NCI-H446 (cell line): ENCODE measurements around the gene EXOC3.
"Not testable (repeated sequence)": the region's sequence is repeated elsewhere in the genome, so short reads cannot be mapped to it uniquely, and the experiment has no call there.

Experiments used
- DNase-seq, 2 experiments: peaks; one replicate each; lab custom pipeline; 2025; lab: John Stamatoyannopoulos, UW

The EXOC3 gene

DNA sequence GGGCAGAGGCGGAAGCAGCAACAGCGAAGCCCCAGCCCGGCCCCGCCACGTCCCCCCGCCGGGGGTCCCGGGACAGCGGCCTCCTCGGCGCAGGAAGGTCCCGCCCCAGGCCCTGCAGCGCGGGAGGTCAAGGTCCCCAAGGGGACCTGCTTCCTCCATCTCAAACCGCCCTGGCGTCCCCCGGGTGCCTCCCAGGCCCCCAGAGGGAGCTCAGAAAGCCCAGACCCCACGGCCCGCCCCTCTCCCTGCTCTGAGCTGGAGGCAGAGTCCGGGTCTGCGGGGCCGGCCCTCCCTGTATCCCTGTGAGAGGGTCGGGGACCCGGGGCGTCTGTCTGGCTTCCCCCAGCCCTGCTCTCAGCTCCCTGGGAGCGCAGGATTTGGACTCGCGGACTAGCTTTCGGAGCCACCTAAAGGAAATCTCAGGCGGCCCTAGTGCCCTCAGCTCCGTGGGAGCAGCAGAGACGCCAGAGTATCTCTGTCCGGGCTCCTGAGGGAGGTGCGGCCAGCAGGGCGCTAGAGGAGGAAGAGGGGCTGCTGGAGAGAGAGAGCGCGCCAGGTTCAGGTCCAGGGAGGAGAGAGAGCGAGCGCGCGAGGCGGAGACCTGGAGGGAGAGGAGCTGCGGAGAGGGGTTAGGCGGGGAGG lies 30.7 kb downstream of the EXOC3 start:
- peak in 1 of 2 experiments; percentile 56 for DNase-seq

DNA sequence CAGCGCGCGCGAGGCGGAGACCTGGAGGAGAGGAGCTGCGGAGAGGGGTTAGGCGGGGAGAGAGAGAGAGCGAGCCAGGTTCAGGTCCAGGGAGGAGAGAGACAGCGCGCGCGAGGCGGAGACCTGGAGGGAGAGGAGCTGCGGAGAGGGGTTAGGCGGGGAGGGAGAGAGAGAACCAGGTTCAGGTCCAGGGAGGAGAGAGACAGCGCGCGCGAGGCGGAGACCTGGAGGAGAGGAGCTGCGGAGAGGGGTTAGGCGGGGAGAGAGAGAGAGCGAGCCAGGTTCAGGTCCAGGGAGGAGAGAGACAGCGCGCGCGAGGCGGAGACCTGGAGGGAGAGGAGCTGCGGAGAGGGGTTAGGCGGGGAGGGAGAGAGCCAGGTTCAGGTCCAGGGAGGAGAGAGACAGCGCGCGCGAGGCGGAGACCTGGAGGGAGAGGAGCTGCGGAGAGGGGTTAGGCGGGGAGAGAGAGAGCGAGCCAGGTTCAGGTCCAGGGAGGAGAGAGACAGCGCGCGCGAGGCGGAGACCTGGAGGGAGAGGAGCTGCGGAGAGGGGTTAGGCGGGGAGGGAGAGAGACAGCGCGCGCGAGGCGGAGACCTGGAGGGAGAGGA lies 31.4 kb downstream of the EXOC3 start:
- not testable (repeated sequence) for DNase-seq

DNA sequence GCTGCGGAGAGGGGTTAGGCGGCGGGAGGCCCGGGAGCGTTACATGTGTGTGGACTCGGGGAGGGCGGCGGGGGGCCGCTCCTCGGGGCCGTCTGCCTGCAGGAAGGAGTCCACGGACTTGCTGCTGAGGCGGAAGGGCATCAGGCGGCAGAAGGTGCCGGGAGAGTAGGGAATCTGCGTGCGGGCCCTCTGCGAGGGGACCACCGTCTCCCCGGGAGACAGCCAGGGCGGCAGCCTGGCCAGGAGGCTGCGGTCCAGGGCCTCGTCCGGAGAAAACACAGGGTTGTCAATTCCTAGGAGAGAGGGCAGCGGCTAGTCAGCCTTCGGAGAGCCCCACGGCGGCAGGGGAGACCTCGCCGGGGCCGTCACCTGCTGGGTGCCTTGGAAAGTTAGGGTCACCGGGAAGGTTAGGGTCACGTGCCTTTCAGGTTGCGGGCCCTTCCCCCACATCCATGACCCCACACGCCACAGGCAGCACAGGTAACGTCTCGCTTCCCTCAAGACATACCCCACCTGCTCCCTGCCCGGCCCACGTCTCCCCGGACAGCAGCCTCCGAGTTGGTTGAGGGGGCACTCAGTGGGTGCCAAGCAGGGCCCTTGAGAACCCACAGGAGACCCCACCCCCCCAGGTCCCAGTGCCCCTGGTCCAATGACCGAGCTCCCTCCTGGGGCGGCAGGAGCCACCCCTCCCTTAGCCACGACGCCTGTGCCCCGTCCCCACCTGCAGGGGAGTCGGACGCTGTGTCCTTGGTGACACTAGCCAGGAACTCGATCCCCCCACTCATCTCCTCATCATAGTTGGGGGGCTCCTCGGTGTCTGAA lies 32.1 kb downstream of the EXOC3 start:
- DNase-seq: no peak

DNA sequence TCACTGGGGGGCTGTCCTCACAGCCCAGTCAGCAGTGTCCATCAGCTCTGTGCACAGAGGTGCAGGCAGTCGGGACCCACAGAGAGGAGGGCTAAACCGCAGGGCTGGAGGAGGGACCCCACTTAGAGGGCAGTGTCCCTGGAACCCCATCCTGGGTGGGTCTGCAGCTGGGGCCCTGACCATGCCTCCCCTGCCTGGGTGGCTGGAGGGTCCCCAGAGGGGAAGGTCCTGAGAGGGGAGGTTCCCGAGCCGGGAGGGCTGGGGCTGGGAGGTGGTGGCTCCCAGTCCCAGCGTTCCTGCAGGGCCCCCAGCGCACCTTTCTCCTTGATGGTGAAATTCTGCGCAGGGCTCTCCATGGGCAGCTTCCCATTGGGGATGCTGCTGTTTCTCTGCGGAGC lies 32.7 kb downstream of the EXOC3 start:
- DNase-seq: no peak

DNA sequence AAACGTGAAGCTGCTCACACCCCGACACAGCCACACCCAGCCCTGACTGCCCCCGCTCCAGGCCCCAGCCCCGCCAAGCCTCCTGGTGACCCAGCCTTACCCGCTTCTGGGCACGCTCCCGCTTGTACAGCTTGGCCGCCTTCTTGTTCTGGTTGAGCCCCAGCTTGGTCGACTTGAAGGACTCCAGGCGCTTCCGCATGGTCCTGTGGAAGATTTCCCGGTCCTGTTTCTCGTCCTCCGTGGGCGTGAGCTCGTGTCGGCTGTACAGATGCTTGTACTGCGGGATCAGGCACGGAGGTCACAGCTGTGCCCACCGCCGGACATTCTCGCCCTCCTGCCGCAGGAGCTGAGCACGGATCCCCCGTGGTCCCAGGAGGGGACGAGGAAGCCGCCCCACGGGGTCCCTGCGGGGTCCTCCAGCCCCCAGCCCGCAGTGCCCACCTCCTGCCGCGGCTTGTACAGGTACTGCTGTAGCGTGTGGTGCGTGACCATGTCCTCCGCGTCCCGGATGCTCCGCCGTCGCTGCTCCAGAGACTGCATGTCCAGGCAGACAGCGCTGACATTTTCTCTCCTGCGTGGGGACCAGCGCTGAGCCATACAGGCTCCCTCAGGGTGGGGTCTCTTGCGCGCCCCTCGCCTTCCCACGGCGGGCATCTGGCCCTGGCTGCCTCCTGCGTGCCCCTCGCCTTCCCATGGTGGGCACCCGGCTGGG lies 33.3 kb downstream of the EXOC3 start:
- DNase-seq: no peak

DNA sequence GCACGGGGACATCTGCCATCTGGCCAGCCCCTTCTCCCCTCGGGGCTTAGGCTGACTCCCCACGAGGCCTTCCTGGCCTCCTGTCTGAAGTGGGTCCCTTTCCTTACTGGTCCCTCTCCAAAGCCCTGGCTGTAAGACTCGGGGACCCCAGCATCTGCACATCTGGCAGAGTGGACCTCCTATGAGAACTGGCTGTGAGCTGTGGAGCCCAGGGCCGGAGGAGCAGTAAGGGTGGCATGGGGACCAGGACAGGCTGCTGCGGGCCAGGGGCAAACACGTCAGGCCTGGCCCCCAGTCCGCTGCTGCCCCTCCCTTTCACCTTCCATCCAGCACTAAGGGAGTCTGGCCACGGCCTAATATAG lies 33.8 kb downstream of the EXOC3 start:
- DNase-seq: no peak

DNA sequence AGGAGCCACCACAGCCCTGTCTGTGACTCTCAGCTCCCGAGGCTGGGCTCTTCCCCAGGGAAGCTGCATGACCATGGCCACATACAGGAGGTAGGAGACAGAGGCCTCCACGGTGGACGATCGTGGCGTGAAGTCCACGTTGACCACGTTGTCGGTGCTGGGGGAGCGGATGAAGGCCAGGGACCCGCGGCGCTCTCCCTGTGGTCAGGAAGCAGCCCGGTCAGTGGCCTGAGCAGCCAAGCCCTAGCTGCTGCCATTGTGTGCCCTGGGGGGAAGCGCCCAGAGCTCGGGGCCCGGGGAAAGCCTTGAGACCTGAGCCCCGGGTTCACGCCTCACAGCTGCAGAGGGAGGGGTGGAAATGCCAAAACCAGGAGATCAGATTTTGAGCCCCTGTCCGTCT lies 34.3 kb downstream of the EXOC3 start:
- no peak for DNase-seq

DNA sequence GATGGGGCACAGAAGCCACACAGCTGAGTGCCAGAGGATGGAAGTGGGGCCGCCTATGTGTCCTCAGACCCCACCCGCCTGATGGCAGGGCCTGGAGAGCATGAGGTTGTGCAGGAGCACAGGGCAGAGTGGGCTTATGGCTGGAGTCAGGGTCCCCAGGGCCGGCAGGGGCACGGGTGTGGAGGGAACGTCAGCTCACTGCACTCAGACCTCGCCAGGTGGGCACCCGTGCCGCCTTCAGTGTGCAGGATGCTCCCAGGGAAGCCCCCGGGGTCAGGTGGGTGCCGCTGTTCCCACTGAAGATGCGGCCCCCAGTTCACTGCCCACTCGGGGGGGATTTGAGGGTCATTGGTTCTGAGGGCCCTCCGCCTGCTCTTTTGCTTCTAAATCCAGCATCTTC lies 34.9 kb downstream of the EXOC3 start:
- no peak for DNase-seq

DNA sequence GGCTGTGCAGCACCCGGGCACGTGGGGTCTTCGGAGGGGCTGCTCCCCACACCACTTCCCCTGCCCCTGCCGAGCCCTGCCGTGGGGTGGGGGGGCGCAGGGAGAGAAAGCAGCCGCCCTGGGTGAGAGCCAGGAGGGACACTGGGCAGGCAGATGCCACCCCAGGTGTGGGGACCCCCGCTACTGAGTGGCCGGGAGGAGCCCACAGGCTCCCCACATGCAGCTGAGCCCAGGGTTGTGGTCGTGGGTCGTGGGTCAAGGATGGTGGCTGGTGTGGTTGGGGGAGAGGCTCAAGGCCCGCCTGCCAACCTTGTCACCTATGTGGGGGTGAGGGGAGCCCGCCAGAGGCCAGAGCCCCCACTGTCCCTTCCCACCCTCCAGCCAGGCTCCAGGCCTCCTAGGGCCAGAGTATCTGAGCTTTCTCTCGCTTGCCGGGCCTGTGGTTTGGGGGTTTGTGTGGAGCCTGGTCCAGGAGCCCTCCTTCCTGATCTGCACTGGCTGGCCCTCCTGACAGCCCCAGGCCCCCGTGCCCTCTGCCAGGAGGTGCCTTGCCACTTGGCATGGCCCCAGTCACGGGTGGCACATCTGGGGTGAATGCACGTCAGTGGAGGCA lies 35.5 kb downstream of the EXOC3 start:
- no peak for DNase-seq

DNA sequence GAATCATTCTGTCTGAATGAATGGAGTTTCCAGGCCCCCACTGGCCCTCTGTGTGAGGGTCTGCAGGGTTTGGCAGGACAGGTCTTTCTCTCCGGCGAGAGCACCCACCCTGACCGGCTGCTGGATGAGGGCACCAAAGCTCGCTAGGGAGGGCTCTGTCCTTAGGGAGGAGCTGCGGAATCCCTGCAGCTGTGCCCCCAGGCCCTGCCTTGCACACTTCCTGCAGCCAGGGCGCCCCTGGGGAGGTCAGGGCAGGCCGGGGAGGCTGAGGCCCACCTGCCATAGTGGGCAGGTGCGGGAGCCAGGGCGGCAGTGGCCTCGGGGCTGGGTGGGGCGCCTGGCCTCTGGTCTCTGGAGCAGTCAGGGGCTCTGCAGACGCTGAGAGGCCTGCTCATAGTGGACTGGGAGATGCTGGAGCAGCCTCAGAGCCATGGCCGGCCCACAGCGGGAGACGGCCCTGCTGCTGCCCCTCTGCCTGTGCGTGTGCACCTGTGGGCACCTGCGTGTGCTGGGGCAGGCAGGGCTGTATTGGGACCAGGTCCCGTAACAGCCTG lies 36.1 kb downstream of the EXOC3 start:
- DNase-seq: no peak

DNA sequence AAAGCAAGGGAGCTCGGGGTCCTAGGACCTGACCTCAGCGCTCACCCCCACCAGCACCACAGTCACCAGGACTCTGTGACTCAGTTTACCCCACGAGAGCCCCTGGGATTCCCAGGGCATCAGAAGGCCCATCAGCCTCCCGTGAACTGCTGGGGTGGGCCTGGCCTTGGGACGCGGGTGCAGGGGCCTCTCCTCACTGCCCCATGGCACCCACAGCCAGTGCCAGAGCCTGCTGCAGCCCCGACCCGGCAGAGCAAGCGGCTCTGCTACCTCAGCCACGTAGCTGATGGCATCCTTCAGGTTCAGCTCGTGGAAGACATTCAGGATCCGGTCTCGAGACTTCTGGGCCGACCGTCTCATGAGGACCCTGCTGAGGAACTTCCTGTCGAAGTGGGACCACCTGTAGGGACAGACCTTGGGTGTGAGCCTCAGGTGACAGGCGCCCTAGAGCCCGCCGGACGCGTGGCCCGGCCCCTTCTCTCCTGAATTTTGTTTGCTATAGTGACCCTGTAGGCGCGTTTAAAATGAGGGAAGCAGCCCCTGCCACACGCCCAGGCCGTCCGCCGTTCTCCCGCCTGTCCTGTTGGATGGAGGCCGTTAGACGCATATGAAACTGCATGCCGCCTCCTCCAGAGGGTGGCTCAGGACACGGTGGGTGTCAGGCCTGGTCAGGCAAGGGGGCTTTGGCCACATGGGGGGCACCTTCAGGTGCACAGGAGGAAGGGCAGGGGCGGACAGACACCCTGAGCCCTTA lies 36.8 kb downstream of the EXOC3 start:
- no peak for DNase-seq

DNA sequence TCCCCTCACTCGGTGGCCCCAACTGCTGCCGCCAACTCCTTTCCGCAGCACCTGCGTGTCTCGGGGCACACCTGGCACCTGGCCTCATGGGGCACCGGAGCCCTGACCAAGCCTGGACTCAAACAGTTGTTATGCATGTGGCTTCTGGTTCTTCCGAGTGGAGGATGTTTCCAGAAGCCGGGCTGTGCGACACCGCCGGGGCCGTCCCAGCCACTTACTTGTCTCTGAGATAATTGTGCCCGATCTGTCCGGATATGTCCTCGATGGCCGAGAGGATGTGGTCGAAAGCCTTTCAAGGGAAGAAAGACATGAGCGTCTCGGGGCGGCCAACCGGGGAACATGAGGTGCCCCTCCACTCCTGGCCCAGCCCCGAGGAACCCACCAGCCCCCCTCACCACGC lies 38.4 kb downstream of the EXOC3 start:
- no peak for DNase-seq

DNA sequence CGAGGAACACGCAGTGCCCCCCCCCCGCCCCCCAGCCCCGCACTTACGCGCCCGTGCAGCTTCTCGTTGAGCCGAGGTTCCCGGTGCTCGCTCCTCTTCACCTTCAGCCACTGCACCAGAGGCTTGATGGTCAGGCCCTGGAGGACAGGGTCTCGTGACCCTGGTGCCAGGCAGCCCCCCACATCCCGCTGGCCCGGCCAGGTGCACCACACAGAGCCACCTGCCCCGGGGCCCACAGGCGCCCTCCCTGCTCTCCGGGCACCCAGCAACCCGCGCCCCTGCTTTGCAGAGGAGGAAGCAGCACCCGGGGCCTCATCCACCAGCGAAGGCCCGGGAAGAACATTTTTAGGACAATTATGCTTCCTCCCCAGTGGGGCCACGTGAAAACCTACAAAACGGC lies 39.0 kb downstream of the EXOC3 start:
- no peak for DNase-seq

DNA sequence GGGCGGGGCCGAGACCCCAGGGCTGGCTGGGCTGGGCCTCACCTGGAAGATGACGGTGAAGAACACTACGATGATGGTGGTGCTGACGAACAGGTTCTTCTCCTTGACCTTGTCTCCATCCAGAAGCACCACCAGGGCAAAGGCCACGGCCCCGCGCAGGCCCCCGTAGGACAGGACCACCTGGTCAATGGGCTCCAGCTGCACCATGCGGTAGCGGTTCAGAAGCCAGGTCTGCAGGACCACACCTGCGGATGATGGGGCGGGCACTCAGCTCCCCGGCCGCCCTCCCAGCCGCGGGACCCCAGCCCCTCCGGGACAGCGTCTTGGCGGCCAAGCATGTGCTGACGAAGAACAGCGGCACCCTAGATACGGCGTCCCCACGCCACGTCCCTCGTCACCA lies 39.5 kb downstream of the EXOC3 start:
- DNase-seq: no peak

DNA sequence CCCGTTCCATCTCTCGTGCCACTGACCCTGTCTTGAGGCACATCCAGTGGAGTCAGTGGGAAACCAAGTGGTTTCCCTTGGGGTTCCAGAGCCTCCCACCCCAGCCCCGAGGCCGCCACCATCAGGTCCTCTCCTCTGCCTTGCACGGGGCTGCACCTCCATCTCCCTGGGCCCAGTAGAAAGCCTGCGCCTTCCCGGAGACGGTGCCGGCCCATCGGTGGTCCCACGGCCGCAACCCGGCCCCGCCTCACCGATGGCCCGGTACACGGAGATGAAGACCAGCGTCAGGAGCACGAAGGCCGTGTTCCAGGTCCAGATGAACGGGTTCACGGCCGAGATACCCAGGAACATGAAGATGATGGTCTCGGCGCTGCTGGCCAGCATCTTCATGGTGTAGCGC lies 40.0 kb downstream of the EXOC3 start:
- no peak for DNase-seq

DNA sequence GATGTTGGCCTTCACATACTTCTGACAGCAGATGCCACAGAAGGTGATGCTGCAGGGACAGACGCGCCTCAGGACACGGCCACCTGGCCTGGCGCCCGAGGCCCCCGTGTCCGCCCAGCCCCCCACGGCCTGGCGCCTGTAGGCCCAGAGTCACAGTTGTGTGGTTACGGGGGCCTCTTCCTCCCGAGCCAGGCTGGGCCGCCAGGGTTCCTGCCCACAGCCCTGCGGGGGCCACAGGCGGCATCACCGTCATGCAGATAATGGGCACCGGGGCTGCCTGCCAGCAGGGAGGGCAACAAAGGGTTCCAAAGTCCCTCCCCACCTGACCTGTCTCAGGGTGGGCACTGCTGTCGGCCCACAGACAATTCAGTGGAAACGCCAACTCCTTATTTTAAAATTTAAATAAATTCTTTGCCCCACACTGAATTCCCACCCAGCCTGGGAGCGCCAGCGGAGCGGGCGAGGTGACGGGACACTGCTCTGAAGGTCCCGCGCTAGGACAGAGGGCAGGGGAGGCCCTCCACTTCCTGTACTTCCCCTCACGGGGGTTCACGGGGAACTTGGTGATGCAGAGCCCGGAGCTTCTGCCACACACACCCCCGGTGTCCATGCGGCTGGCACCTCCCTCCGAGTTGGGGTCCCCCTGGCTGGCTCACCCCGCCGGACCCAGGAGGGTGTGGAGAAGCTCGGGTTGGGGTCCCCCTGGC lies 40.6 kb downstream of the EXOC3 start:
- no peak for DNase-seq

DNA sequence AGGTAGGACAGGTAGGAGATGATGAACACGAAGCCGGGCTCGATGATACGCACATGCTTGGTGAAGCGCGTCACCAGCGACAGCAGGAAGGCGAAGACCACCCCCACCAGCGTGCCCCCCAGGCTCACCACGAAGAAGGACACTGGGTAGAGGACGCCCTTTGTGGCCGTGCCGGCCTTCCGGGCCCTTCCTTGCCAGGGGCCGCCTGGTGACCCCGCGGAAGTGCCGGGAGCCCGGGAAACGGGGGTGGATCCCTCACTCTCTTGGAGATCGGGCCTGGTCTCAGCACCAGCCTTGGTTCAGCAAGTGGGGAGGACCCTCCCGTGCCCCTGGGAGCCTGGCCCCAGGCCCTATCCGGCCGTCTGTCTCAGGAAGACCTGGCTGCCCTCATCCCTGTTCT lies 41.6 kb downstream of the EXOC3 start:
- DNase-seq: no peak

DNA sequence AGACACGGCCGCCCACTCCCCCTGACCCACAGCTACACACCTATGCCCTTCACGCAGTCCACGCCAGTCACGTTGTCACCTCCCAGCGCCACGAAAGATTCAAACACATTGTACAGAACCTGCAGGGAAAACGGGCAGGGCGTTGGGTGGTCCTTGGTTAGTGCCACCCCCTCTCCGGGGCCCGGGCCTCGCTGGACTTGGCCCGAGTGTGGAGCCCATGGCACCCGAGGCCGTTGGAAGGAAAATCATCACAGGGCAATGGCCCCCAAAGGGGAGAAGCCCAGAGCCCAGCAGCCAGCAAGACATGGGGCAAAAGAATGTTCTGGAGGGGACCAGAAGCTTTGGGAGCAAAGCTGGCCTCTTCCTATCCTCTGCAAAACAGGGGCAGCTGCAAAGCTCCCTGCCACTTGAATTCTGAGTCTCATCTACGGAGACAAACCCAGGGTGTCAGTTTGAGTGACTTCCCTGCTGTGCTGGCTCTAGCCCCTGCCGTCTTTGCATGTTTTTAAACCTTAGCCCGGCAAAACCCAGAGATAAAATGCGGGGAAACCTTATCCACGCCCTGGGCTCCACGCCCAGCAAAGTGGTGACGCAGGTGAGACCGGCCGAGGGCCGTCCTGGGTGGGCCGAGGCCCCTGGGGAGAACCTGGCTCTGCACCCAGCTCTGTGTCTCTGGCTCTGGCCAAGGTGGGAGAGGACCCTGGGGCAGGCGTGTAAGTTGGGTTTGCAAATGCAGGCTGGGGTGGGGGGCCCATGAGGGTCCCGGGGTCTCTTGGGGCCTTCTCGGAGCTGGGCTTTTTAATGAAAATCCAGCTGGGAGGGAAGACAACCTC lies 42.4 kb downstream of the EXOC3 start:
- no peak for DNase-seq

DNA sequence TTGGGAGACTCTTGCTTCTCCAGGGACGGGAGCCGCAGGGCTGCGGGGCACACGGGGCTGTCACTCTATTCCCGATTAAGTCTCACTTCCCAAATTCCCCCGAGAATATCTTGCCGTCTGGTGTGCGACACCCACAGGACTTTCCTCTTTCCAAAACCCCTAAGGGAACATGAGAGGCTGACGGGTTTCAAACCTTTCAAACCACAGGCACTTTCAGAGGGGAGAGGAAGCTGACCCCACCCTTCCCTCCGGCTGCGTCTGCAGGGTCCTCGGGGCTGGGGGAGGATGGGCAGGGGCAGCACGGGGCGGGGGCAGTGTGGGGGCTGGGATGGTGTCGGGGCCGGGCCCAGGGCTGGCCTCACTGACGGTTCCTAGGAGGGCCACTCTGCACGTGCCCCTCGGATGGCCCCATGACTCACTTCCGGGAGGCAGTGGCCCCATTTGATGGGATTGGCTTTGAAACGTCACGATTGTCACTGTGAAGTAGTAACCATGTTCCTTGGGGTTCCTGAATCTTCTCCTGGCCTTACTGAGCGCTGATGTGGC lies 43.0 kb downstream of the EXOC3 start:
- DNase-seq: no peak
